HepG2 (cell line): ENCODE results near the gene ALG9. TPM values are rescaled to one million over a fixed set of nuclear protein-coding genes. Genes with fewer than 3 reads are reported as not detected.

ENCODE experiments used
- CREBL2 ChIP-seq: sonication (generic); formaldehyde crosslinking; IDR thresholded peaks from 2 replicates; pipeline ENCODE4 v1.8.1; 2023; ENCODE audit warnings: missing genetic modification reagents, mild to moderate bottlenecking, borderline replicate concordance
- GFI1 ChIP-seq: sonication (generic); formaldehyde crosslinking; IDR thresholded peaks from 2 replicates; pipeline ENCODE4 v1.5.0; 2020; ENCODE audit warnings: missing genetic modification reagents, mild to moderate bottlenecking, borderline replicate concordance
- LRRFIP1 ChIP-seq: sonication (generic); formaldehyde crosslinking; conservative IDR thresholded peaks from 2 replicates; pipeline ENCODE4 v1.4.0; 2020; ENCODE audit warnings: missing genetic modification reagents
- PPARG ChIP-seq: conservative IDR thresholded peaks from 2 replicates; pipeline ENCODE4 v1.6.1; 2016; ENCODE audit warnings: missing biosample characterization, missing genetic modification reagents
- PTBP1 ChIP-seq: fragments of 200-400 bp; formaldehyde crosslinking; IDR thresholded peaks from 2 replicates; pipeline ENCODE4 v1.6.1; 2018; ENCODE audit warnings: low read length, low read depth; ENCODE audit not compliant: poor library complexity, severe bottlenecking
- RBM22 ChIP-seq: fragments of 200-400 bp; formaldehyde crosslinking; optimal IDR thresholded peaks from 2 replicates; pipeline ENCODE3; 2017; ENCODE audit warnings: mild to moderate bottlenecking, low read length, moderate library complexity
- SP5 ChIP-seq: IDR thresholded peaks from 2 replicates; pipeline ENCODE4 v1.6.1; 2016; ENCODE audit warnings: low read depth, borderline replicate concordance
- ZBED4 ChIP-seq: sonication (generic); formaldehyde crosslinking; IDR thresholded peaks from 2 replicates; pipeline ENCODE4 v1.4.0; 2020; ENCODE audit warnings: missing genetic modification reagents, borderline replicate concordance
- ZFX ChIP-seq: sonication (generic); formaldehyde crosslinking; IDR thresholded peaks from 2 replicates; pipeline ENCODE4 v1.4.0; 2020; ENCODE audit warnings: mild to moderate bottlenecking, low read depth, missing genetic modification reagents, moderate library complexity
- ZNF136 ChIP-seq: sonication (generic); formaldehyde crosslinking; IDR thresholded peaks from 2 replicates; pipeline ENCODE4 v1.8.1; 2022; ENCODE audit warnings: low read depth, mild to moderate bottlenecking, moderate library complexity, missing genetic modification reagents
- ZNF138 ChIP-seq: sonication (generic); formaldehyde crosslinking; IDR thresholded peaks from 2 replicates; pipeline ENCODE4 v1.5.0; 2020; ENCODE audit warnings: mild to moderate bottlenecking, low read depth, missing genetic modification reagents
- ZNF646 ChIP-seq: sonication (generic); formaldehyde crosslinking; IDR thresholded peaks from 2 replicates; pipeline ENCODE4 v1.9.0; 2021; ENCODE audit warnings: mild to moderate bottlenecking, missing genetic modification reagents
- polyA plus RNA-seq, 8 experiments: library from polyadenylated mRNA; depleted of rRNA in 3 of 8; stranded (reverse) in 7 of 8; unstranded in 1 of 8; fragments of >200 nt; fragmentation: Illumina TruSeq in 4 of 8; extraction: Trizol in 4 of 8; gene quantifications; 2 replicates each; pipeline versions ENCODE4 v1.2.1 to v1.2.3, GENCODE V29; 2011 to 2016; ENCODE audit warnings: low read depth in 4 of 8, missing spikeins in 1 of 8, mixed read lengths in 1 of 8; ENCODE audit not compliant: insufficient read depth in 1 of 8
- total RNA-seq, 5 experiments: library from RNA; depleted of rRNA; stranded (reverse); fragments of >200 nt; fragmentation: Illumina TruSeq; extraction: Trizol; gene quantifications; 2 replicates each; pipeline ENCODE4 v1.2.3, GENCODE V29; 2016; ENCODE audit warnings: low read depth in 1 of 5

Gene ALG9
- total and polyA plus RNA-seq, 2 of the 13 experiments (the other 11 are each of a cell fraction or from before 2014, with no cell fraction given) = 39.4 to 40.6 TPM

- peak; percentile 56 for TF ChIP-seq GFI1
- TF ChIP-seq ZFX (CRISPR knock-in tag) = peak; percentile 20; the same call in 1 of the 2 replicates
- TF ChIP-seq PPARG (CRISPR knock-in tag) = peak; percentile 71
- TF ChIP-seq ZNF138 (CRISPR knock-in tag) = no peak
- TF ChIP-seq CREBL2 (CRISPR knock-in tag) = no peak
- no peak for TF ChIP-seq RBM22
- TF ChIP-seq ZNF136 = no peak
- TF ChIP-seq ZBED4 (CRISPR knock-in tag) = no peak
- no peak for TF ChIP-seq PTBP1
- TF ChIP-seq SP5 (CRISPR knock-in tag) = 0 out of 2 replicates have a peak, but pooled peaks have one; percentile 12
- TF ChIP-seq ZNF646 (CRISPR knock-in tag) = no peak
- TF ChIP-seq LRRFIP1 (CRISPR knock-in tag) = no peak
Measured at GRCh38 chr11:111777094-111778046, 94.0 kb downstream of the ALG9 start (continued).
